Adrenal gland (tissue), 12 donors: Measurements from ENCODE around the gene KLKB1. TPM values are rescaled to one million over a fixed set of nuclear protein-coding genes. Genes with fewer than 3 reads are reported as not detected.

Source experiments
- DNase-seq, 7 donors: peaks; one replicate each; pipeline ENCODE4 v3.0.0-alpha.2; 2019 to 2020
- H3K27ac ChIP-seq, 5 donors: fragments of 200-600 bp; sonication (generic) in 4 of 5; 1 replicate in 3 of 5; 2 replicates in 2 of 5; pipeline versions ENCODE4 v1.5.1 to v1.8.0; 2016 to 2020; ENCODE audit warnings: mild to moderate bottlenecking in 1 of 5
- H3K27me3 ChIP-seq: fragments of 200-600 bp; 2 replicates; pipeline ENCODE4 v1.8.0; 2021
- H3K36me3 ChIP-seq, 2 donors: fragments of 200-600 bp; replicated peaks in 1 of 2; 1 replicate in 1 of 2; 2 replicates in 1 of 2; pipeline versions ENCODE4 v1.5.1 to v1.8.0; 2018 to 2022
- H3K4me1 ChIP-seq, 2 donors: fragments of 200-600 bp; replicated peaks in 1 of 2; 1 replicate in 1 of 2; 2 replicates in 1 of 2; pipeline versions ENCODE4 v1.5.1 to v1.8.0; 2018 to 2021
- H3K4me3 ChIP-seq, 4 donors: fragments of 200-600 bp; sonication (generic) in 3 of 4; one replicate each; pipeline ENCODE4 v1.5.1; 2016 to 2018
- H3K9me3 ChIP-seq, 3 donors: fragments of 200-600 bp; sonication (generic) in 1 of 3; replicated peaks in 1 of 3; 1 replicate in 2 of 3; 2 replicates in 1 of 3; pipeline versions ENCODE4 v1.5.1 to v1.8.0; 2016 to 2021
- POLR2A ChIP-seq, 2 donors: fragments of 450-650 bp; IDR thresholded peaks; one replicate each; pipeline ENCODE4 v1.6.1; 2017; ENCODE audit warnings: antibody characterized with exemption in 2 of 2, mild to moderate bottlenecking in 2 of 2, moderate library complexity in 1 of 2
- WGBS, 4 donors: extraction: QIAGEN DNeasy Blood & Tissue Kit in 2 of 4; methylation state at CpG; one replicate each; pipeline versions ENCODE4 v1.1.5 to v1.1.7; 2013 to 2017; 5-methylcytosine and 5-hydroxymethylcytosine counted together
- intact Hi-C, 2 donors: fragments of 100-400 bp; cut with DNase I; formaldehyde crosslinking; loops; one replicate each; pipeline versions ENCODE4 v1.14.1 to v1.15.0; 2022 to 2023
- polyA plus RNA-seq, 3 donors: library from polyadenylated mRNA; stranded (reverse); fragments of 200-250 nt in 2 of 3; fragments of 350-450 nt in 1 of 3; fragmentation: Illumina TruSeq in 1 of 3; extraction: RNeasy Lipid Tissue Mini Kit (QIAGEN cat#74804) in 1 of 3; gene quantifications; one replicate each; pipeline ENCODE4 v1.2.3, GENCODE V29; 2013 to 2014
- total RNA-seq, 9 donors: library from RNA; depleted of rRNA in 4 of 9; stranded (reverse); fragments of >200 nt in 4 of 9; fragments of 120-200 nt in 1 of 9; fragmentation: NEBNext Ultra II Directional in 1 of 9; extraction: Animal tissue kit (Norgen Biotek cat#: 25700) in 1 of 9; gene quantifications; one replicate each; pipeline versions ENCODE4 v1.1.0 to v1.2.4, GENCODE V29; 2013 to 2023
- TF ChIP-seq, protein P1 (sequence below), 6 experiments: fragments of 450-650 bp in 4 of 6; fragments of 200-600 bp in 2 of 6; sonication (generic) in 1 of 6; IDR thresholded peaks; 1 replicate in 5 of 6; 2 replicates in 1 of 6; pipeline versions ENCODE4 v1.5.1 to v1.8.0; 2016 to 2021; ENCODE audit warnings: antibody characterized with exemption in 6 of 6, mild to moderate bottlenecking in 2 of 6, moderate library complexity in 1 of 6
- donor health status: healthy with polysubstance abuse.
- donor health status: Bipolar disorder and iron deficiency.
- donor health status: DM: yes; HTN: yes; CAD: no.
- donor health status: DM: no; HTN: no; CAD: no.
- donor health status: DM: no; HTN: no; CAD: no.
- donor health status: DM: yes; HTN: yes; CAD: no.

KLKB1 gene
- total and polyA plus RNA-seq, 12 donors = 0.35 to 5.9 (median 0.80) TPM

DNA sequence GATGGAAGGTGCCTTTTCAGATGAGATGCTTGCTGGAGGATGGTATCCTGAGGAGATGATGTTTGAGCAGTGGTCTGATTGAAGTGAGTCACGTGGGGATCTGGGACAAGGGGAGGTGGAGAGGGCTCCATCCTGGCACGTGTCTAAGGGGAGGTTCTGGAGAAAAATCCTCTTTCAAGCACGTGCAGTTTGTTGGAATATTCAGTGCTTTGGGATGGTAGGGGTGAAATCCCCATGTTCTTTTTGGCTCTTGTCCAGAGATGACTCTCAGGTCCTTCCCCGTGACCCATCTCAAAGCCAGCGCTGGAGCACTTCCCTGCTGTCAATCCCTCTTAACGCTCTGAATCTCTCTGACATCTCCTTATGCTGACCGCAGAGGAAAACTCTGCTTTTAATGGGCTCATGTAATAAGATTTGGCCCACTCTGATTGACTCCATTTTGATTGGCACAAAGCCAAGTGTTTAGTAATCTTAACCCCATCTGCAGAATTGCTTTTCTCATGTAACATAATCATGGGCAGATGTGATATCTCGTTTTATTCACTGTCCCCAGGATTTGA is 10.8 kb upstream of the KLKB1 start:
- no peaks in the 10 kb centered on the region for H3K4me1 ChIP-seq
- H3K27me3 ChIP-seq = no peaks in the 10 kb centered on the region
- no peak overlapping the region for H3K27ac ChIP-seq
- no peak overlapping the region for H3K4me3 ChIP-seq
- no peaks in the 10 kb centered on the region for H3K9me3 ChIP-seq
- DNase-seq = no peak
- WGBS, 4 donors = 45 to 60% (median 50%) methylated on average over 8 of the region's 8 CpGs
- no peak for TF ChIP-seq POLR2A (IDR thresholded peaks at IDR 0.05)
- TF ChIP-seq, protein P1, sequence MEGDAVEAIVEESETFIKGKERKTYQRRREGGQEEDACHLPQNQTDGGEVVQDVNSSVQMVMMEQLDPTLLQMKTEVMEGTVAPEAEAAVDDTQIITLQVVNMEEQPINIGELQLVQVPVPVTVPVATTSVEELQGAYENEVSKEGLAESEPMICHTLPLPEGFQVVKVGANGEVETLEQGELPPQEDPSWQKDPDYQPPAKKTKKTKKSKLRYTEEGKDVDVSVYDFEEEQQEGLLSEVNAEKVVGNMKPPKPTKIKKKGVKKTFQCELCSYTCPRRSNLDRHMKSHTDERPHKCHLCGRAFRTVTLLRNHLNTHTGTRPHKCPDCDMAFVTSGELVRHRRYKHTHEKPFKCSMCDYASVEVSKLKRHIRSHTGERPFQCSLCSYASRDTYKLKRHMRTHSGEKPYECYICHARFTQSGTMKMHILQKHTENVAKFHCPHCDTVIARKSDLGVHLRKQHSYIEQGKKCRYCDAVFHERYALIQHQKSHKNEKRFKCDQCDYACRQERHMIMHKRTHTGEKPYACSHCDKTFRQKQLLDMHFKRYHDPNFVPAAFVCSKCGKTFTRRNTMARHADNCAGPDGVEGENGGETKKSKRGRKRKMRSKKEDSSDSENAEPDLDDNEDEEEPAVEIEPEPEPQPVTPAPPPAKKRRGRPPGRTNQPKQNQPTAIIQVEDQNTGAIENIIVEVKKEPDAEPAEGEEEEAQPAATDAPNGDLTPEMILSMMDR (IDR thresholded peaks at IDR 0.05) = no peak
- intact Hi-C loops = no loop called here
- H3K36me3 ChIP-seq = no peaks in the 10 kb centered on the region

GRCh38 chr4:186217733-186218293 is 9.5 kb upstream of the KLKB1 start:
- intact Hi-C loops = no loop called here
- no peak for DNase-seq
- no peak overlapping the region for H3K27ac ChIP-seq
- 24 to 58% (median 36%) methylated on average over 1 of the region's 1 CpG for WGBS, 4 donors
- H3K4me3 ChIP-seq = no peak overlapping the region
- no peaks in the 10 kb centered on the region for H3K4me1 ChIP-seq
- H3K9me3 ChIP-seq = no peaks in the 10 kb centered on the region
- no peak for TF ChIP-seq POLR2A (IDR thresholded peaks at IDR 0.05)
- TF ChIP-seq, protein P1 (IDR thresholded peaks at IDR 0.05) = no peak
- H3K27me3 ChIP-seq = no peaks in the 10 kb centered on the region
- H3K36me3 ChIP-seq = no peaks in the 10 kb centered on the region

DNA sequence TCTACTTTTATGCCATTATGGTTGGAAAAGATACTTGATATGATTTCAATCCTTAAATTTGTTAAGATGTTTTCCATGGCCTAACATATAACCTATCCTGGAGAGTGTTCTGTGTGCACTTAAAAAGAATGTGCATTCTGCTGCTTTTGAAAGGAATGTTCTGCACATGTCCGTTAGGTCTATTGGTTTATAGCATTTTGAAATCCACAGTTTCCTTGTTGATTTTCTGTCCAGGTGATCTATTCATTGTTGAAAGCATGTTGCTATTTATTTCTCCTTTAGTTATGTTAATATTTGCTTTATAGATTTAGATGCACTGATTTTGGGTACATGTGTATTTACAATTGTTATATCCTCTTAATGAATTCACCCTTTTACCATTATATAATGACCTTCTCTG is 5.7 kb upstream of the KLKB1 start:
- intact Hi-C loops = no loop called here
- Histone ChIP-seq H3K27ac (no peak overlapping the region), H3K36me3 (no peaks in the 10 kb centered on the region), H3K9me3 (no peaks in the 10 kb centered on the region), H3K27me3 (no peaks in the 10 kb centered on the region), H3K4me1 (no peaks in the 10 kb centered on the region), H3K4me3 (no peak overlapping the region)
- TF ChIP-seq POLR2A (IDR thresholded peaks at IDR 0.05) = no peak
- TF ChIP-seq, protein P1 (IDR thresholded peaks at IDR 0.05) = no peak
- WGBS, 4 donors = 84 to 96% (median 86%) methylated on average over 1 of the region's 1 CpG
- DNase-seq = no peak

- DNase-seq = no peak
- no peak overlapping the region for H3K4me3 ChIP-seq
- no peak for TF ChIP-seq POLR2A (IDR thresholded peaks at IDR 0.05)
- TF ChIP-seq, protein P1 (IDR thresholded peaks at IDR 0.05) = no peak
- no peaks in the 10 kb centered on the region for H3K4me1 ChIP-seq
- no peaks in the 10 kb centered on the region for H3K36me3 ChIP-seq
- no peak overlapping the region for H3K27ac ChIP-seq
- intact Hi-C loops = no loop called here
- H3K27me3 ChIP-seq = no peaks in the 10 kb centered on the region
- no peaks in the 10 kb centered on the region for H3K9me3 ChIP-seq
Observed at GRCh38 chr4:186225848-186226247, 1.5 kb upstream of the KLKB1 start.
